Right forelimb (tissue), 1 donor: ENCODE data around the gene ITGA11.

ENCODE experiments used
- DNase-seq: peaks from one replicate; pipeline ENCODE4 v3.0.0-alpha.2; 2018

The ITGA11 gene

GRCh38 chr15:68328443-68328842 is 103.5 kb downstream of the ITGA11 start:
- no peak for DNase-seq

GRCh38 chr15:68326711-68327354 is 105.1 kb downstream of the ITGA11 start:
- DNase-seq = no peak

- DNase-seq = no peak
Observed at GRCh38 chr15:68325726-68326125, 106.2 kb downstream of the ITGA11 start.

GRCh38 chr15:68322796-68323195 is 109.2 kb downstream of the ITGA11 start:
- no peak for DNase-seq

- DNase-seq = no peak
Observed at GRCh38 chr15:68321229-68321628, 110.7 kb downstream of the ITGA11 start.

GRCh38 chr15:68319997-68320396 is 112.0 kb downstream of the ITGA11 start:
- no peak for DNase-seq

- DNase-seq = no peak
Observed at GRCh38 chr15:68318931-68319909, 112.7 kb downstream of the ITGA11 start.

- DNase-seq = peak; percentile 36
Observed at GRCh38 chr15:68318008-68318835, 113.7 kb downstream of the ITGA11 start.

- DNase-seq = peak; percentile 30
Observed at GRCh38 chr15:68317281-68318007, 114.5 kb downstream of the ITGA11 start.

GRCh38 chr15:68316061-68316804 is 115.7 kb downstream of the ITGA11 start:
- peak; percentile 40 for DNase-seq

- DNase-seq = peak; percentile 51
Observed at GRCh38 chr15:68315495-68316031, 116.4 kb downstream of the ITGA11 start.

GRCh38 chr15:68315035-68315434 is 116.9 kb downstream of the ITGA11 start:
- DNase-seq = no peak

- peak; percentile 51 for DNase-seq
Observed at GRCh38 chr15:68314563-68314962, 117.4 kb downstream of the ITGA11 start.

GRCh38 chr15:68313501-68314410 is 118.2 kb downstream of the ITGA11 start:
- DNase-seq = peak; percentile 35

GRCh38 chr15:68312701-68313204 is 119.2 kb downstream of the ITGA11 start:
- DNase-seq = peak; percentile 32

GRCh38 chr15:68311859-68312557 is 120.0 kb downstream of the ITGA11 start:
- DNase-seq = peak; percentile 32

- peak; percentile 30 for DNase-seq
Observed at GRCh38 chr15:68311464-68311835, 120.5 kb downstream of the ITGA11 start.

- DNase-seq = peak; percentile 28
Observed at GRCh38 chr15:68310804-68311463, 121.0 kb downstream of the ITGA11 start.
